Omental fat pad (tissue), 4 donors: ENCODE data around the gene SELENOS. TPM values are rescaled to one million over a fixed set of nuclear protein-coding genes. Genes with fewer than 3 reads are reported as not detected.

Experiments
- ATAC-seq: fragments of 150-250 bp; one replicate; pipeline ENCODE4 v1.9.1; 2016; ENCODE audit warnings: mild to moderate bottlenecking, moderate library complexity; ENCODE audit not compliant: low FRiP score
- DNase-seq: peaks from one replicate; pipeline ENCODE4 v3.0.0-alpha.2; 2019; ENCODE audit warnings: low spot score
- CTCF ChIP-seq, 3 donors: fragments of 450-650 bp; IDR thresholded peaks; one replicate each; pipeline ENCODE4 v1.5.1; 2016 to 2017; ENCODE audit warnings: antibody characterized with exemption in 3 of 3, mild to moderate bottlenecking in 3 of 3, moderate library complexity in 2 of 3
- total RNA-seq, 4 donors: library from RNA; depleted of rRNA; stranded (reverse); fragments of >200 nt; gene quantifications; one replicate each; pipeline ENCODE4 v1.1.0, GENCODE V29; 2016

SELENOS gene
- total RNA-seq, 4 donors from 2014 or later, result 61.0 to 99.4 (median 92.3) TPM

- ATAC-seq (no peak), DNase-seq (no peak)
- TF ChIP-seq CTCF (IDR thresholded peaks at IDR 0.05), result no peak
These were observed 39.2 kb upstream of the SELENOS start for GRCh38 chr15:101316529-101316928.

- TF ChIP-seq CTCF (IDR thresholded peaks at IDR 0.05), result no peak
- ATAC-seq (no peak), DNase-seq (no peak)
These were observed 38.5 kb upstream of the SELENOS start for GRCh38 chr15:101315736-101316135.

GRCh38 chr15:101314336-101315125, 37.2 kb upstream of the SELENOS start:
- no peak for TF ChIP-seq CTCF (IDR thresholded peaks at IDR 0.05)
- ATAC-seq, result no peak
- DNase-seq, result no peak

- DNase-seq (no peak), ATAC-seq (no peak)
- no peak for TF ChIP-seq CTCF (IDR thresholded peaks at IDR 0.05)
These were observed 35.9 kb upstream of the SELENOS start for GRCh38 chr15:101313041-101313761.

- DNase-seq (no peak), ATAC-seq (no peak)
- no peak for TF ChIP-seq CTCF (IDR thresholded peaks at IDR 0.05)
These were observed 33.2 kb upstream of the SELENOS start for GRCh38 chr15:101310508-101310907.

- ATAC-seq (no peak), DNase-seq (no peak)
- no peak for TF ChIP-seq CTCF (IDR thresholded peaks at IDR 0.05)
These were observed 32.8 kb upstream of the SELENOS start for GRCh38 chr15:101310161-101310480.
